ENCODE measurements around the gene COX4I2. TPM values are rescaled to one million over a fixed set of nuclear protein-coding genes. Genes with fewer than 3 reads are reported as not detected.
"Not testable (repeated sequence)": the region's sequence is repeated elsewhere in the genome, so short reads cannot be mapped to it uniquely, and the experiment has no call there.

Gene COX4I2
- total RNA-seq, 1 donor from 2014 or later, result not detected

GRCh38 chr20:31594558-31595379, 42.9 kb upstream of the COX4I2 start:
- CTCF ChIA-PET, result no interaction called here
- ATAC-seq (ENCODE audit: low read depth) (no peak), DNase-seq (no peak)
- H3K27ac Mint-ChIP-seq, result no peak overlapping the region
- H3K9me3 Mint-ChIP-seq, result no peaks in the 10 kb centered on the region
- intact Hi-C loops (cut with micrococcal nuclease), result no loop called here
- no peaks in the 10 kb centered on the region for H3K4me1 Mint-ChIP-seq
- TF ChIP-seq, protein P1, sequence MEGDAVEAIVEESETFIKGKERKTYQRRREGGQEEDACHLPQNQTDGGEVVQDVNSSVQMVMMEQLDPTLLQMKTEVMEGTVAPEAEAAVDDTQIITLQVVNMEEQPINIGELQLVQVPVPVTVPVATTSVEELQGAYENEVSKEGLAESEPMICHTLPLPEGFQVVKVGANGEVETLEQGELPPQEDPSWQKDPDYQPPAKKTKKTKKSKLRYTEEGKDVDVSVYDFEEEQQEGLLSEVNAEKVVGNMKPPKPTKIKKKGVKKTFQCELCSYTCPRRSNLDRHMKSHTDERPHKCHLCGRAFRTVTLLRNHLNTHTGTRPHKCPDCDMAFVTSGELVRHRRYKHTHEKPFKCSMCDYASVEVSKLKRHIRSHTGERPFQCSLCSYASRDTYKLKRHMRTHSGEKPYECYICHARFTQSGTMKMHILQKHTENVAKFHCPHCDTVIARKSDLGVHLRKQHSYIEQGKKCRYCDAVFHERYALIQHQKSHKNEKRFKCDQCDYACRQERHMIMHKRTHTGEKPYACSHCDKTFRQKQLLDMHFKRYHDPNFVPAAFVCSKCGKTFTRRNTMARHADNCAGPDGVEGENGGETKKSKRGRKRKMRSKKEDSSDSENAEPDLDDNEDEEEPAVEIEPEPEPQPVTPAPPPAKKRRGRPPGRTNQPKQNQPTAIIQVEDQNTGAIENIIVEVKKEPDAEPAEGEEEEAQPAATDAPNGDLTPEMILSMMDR (IDR thresholded peaks at IDR 0.05), result no peak
- peaks cover 2% of the 10 kb centered on the region for H3K27me3 Mint-ChIP-seq
- H3K4me3 Mint-ChIP-seq, result no peak overlapping the region
- POLR2A ChIA-PET, result interaction anchor here (0.5 kb wide), 1 partner anchor 15 kb away, joined by 5 read pairs; no protein-coding TSS in a partner anchor
- H3K36me3 Mint-ChIP-seq (ENCODE audit: low read depth), result no peaks in the 10 kb centered on the region

- H3K9me3 Mint-ChIP-seq, result no peaks in the 10 kb centered on the region
- no peak overlapping the region for H3K4me3 Mint-ChIP-seq
- intact Hi-C loops (cut with micrococcal nuclease), result no loop called here
- H3K27me3 Mint-ChIP-seq, result peaks cover 2% of the 10 kb centered on the region
- CTCF ChIA-PET, result no interaction called here
- no peaks in the 10 kb centered on the region for H3K4me1 Mint-ChIP-seq
- no peak overlapping the region for H3K27ac Mint-ChIP-seq
- ATAC-seq (ENCODE audit: low read depth), result no peak
- DNase-seq, result no peak
- TF ChIP-seq, protein P1 (IDR thresholded peaks at IDR 0.05), result no peak
- POLR2A ChIA-PET, result no interaction called here
- no peaks in the 10 kb centered on the region for H3K36me3 Mint-ChIP-seq (ENCODE audit: low read depth)
These were observed 42.4 kb upstream of the COX4I2 start for GRCh38 chr20:31595380-31595653.

DNA sequence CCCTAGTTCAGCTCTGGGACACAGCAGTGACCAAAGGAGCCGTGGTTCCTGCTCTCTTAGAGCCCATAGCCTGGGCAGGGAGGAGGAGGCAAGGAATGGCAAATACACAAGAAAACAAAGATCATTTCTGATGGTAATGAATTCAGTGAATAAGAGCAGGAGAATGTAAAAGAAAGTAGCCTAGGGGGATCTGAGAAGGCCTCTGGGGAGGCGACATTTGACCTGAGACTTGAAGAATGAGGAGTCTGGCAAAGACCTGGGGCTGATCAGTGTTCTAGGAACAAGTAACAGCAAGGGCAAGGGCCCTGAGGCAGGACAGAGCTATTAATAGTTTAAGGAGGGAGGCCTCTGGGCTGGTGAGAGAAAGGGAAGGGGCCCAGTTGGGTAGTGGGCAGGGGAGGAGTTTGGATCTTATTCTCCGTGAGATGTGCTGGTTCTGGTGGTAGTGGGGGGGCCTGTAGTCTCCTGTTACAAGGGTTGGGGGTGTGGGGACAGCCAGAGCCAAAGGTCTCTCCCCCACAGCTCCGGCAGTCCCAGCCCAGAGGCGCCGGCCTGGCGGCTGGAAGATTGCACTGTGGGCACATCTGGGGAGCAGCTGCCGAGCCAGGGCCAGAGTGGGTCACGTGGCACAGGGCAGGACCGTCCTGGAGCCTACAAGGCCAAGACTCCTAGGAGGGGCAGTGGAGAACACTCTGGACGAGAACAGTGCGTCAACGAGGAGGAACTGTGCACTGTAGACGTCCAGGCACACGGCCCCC, 41.9 kb upstream of the COX4I2 start:
- Mint-ChIP-seq H3K9me3 (no peaks in the 10 kb centered on the region), H3K27me3 (peaks cover 2% of the 10 kb centered on the region), H3K36me3 (ENCODE audit: low read depth) (no peaks in the 10 kb centered on the region), H3K4me1 (no peaks in the 10 kb centered on the region), H3K4me3 (no peak overlapping the region), H3K27ac (no peak overlapping the region)
- intact Hi-C loops (cut with micrococcal nuclease), result no loop called here
- ATAC-seq (ENCODE audit: low read depth) (no peak), DNase-seq (no peak)
- TF ChIP-seq, protein P1 (IDR thresholded peaks at IDR 0.05), result no peak
- ChIA-PET POLR2A (no interaction called here), CTCF (no interaction called here)

DNA sequence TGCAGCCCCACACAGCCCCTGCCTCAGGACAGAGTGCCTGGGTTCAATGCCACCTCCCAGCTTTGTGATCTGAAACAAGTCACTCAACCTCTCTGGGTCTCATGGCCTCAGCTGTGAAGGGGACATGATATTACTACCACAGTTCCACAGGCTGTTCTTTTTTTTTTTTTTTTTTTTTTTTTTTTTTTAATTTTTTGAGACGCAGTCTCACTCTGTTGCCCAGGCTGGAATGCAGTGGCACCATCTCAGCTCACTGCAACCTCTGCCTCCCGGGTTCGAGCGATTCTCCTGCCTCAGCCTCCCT, 41.3 kb upstream of the COX4I2 start:
- H3K27ac Mint-ChIP-seq; H3K4me1 Mint-ChIP-seq; H3K36me3 Mint-ChIP-seq (ENCODE audit: low read depth); ATAC-seq (ENCODE audit: low read depth); H3K4me3 Mint-ChIP-seq; POLR2A ChIA-PET; H3K27me3 Mint-ChIP-seq; DNase-seq; H3K9me3 Mint-ChIP-seq; intact Hi-C loops (cut with micrococcal nuclease); CTCF ChIA-PET: not testable (repeated sequence)

- Mint-ChIP-seq H3K36me3 (ENCODE audit: low read depth) (no peaks in the 10 kb centered on the region), H3K9me3 (no peaks in the 10 kb centered on the region), H3K27ac (no peak overlapping the region), H3K4me3 (no peak overlapping the region), H3K4me1 (no peaks in the 10 kb centered on the region), H3K27me3 (peaks cover 2% of the 10 kb centered on the region)
- intact Hi-C loops (cut with micrococcal nuclease), result no loop called here
- POLR2A ChIA-PET, result no interaction called here
- CTCF ChIA-PET, result interaction anchor here (0.5 kb wide), 1 partner anchor 17 kb away, joined by 4 read pairs; no protein-coding TSS in a partner anchor
- TF ChIP-seq, protein P1 (IDR thresholded peaks at IDR 0.05), result no peak
- no peak for DNase-seq
- no peak for ATAC-seq (ENCODE audit: low read depth)
These were observed 40.8 kb upstream of the COX4I2 start for GRCh38 chr20:31596831-31597480.

Data from activated B cell treated with CpG ODN at 0.5 μM for 24 hours (primary cell).